ENCODE results near the gene ZNF521.

ZNF521 gene

DNA sequence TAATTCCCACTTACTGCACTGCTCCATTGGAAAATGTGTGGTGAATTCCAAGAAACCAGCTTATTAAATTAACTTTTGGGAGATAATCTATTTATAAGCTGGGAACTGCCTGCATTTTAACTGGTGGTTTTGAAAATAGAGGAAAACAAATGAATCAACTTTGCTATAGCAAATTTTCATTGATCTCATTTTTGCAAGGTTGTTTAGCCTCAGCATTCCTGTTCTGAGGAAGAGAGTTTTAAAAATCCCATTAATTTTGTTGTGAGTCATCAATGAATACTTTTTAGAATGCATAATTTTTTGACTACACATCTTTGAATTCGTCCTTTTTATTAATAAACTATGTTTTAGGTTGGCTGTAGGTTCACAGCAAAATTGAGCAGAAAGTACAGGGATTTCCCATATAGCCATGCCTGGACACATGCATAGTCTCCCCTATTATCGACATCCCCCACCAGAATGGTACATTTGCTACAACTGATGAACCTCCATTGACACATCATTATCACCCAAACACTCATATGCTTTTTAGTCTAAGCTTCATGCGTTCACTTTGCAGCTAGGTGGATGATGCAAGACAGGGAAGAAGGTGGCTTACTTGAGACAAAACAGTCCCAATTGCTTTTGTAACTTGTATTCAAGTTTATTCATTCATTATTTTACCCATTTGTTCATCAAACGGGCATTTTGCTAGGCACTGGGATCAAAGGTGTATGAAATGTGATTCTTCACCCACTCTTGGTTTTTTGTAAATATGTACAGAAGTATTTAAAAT lies 106.9 kb downstream of the ZNF521 start:
- DNase-seq = no peak

DNA sequence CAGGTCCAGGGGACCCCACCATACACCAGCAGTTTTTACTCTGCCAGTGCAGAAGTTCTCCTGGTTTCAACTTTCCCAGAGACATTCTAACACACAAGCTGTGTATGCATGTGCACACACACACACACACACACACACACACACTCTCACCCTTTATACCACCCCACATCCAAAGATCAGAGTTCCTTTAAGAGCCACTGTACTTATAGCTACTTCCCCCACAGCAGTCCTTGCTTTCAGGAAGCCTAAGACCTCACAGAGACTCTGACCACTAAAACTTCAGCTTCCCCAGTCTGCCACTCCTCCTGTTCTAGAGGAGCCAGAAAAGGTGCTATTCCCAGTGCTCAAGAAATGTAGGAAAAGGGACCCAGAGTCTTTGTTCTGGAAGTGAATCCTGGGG lies 107.8 kb downstream of the ZNF521 start:
- DNase-seq = no peak

DNA sequence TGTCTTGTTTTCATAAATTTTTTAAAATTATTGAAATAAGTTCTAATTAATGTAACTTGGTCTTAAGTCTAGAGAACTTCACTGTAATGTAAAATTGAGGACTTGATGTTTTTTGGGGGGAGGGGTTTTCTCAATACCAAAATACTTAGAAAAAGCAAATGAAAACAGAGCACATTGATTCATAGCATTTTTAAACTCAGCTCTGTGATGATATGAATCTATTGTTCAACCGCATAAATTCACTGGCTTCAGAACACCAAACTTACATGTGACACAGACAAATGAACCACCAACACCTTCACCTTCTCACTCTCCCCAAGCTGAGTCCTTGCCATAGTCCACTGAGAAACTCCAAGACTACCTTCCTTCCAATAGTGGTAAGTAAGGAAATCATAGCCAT lies 108.2 kb downstream of the ZNF521 start:
- DNase-seq = no peak

DNA sequence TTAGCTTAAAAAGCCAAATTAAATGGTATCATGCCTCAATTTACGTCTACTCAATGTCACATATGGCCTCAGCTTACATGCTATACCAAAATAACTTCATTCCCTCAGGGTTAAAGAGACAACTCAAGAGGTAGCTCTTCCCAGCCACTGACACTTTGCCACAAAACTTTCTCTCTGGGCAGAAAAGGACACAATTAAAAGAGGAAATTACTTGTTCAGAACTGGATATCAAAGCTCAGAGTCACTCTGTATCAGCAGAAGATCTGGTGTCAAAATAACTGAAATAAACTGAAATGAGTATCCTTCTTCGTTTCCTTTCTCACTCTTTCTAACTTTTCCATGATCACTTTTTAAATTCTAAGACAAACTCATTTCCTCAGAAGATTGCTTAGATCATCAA lies 108.7 kb downstream of the ZNF521 start:
- DNase-seq = no peak

DNA sequence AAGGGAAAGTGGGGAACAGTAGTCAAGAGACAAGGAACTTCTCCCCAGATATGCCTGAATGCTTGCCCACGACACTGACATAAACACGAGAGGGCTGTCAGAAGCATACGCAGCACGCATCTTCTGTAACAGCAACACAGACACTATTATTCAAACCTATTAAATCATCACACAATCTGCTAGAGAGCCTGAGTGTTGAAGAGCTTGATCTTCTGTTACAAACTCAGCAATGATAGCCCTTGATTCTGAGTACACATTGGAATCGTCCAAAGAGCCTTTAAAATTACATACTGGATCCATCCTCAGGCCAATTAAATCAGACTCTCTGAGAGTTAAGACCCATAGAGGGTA lies 111.6 kb downstream of the ZNF521 start:
- no peak for DNase-seq

DNA sequence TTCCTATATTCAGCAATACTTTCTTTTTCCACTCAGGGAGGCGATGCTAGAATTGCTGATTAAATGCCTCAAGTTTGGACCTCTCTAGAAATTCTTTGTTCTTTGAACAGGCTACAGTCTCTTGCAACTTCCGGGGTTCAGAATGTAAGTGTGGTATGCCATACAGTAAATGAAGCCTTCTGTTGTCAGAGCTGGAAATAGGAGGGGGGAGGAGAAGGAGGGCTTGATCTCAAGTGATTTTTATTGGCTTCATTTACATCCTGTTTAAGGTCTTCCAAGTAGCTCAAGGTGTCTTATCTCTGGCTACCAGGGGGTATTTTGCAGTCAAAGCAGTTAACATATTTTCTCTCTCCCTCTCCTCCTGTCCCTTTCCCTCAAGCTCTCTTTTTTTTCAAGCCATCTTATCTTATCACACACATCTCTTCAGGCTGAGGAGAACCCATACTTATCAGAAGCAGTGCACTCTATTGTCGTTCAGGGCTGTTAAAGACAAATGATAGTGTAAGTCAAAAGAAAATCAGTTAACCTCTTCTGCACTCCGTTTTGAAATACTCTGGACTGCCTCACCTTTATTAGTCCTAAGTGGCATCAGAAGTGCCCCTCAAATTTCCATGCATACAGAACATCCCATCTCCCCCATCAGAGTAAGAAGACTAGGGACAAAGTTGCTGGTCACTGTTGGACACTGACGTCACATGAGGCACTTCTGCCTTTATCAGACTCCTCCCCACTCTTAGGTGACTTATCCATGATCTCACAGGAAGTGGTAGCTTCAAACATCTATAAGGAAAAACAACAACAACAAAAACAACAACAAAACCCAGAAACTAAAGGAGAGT lies 112.2 kb downstream of the ZNF521 start:
- no peak for DNase-seq

DNA sequence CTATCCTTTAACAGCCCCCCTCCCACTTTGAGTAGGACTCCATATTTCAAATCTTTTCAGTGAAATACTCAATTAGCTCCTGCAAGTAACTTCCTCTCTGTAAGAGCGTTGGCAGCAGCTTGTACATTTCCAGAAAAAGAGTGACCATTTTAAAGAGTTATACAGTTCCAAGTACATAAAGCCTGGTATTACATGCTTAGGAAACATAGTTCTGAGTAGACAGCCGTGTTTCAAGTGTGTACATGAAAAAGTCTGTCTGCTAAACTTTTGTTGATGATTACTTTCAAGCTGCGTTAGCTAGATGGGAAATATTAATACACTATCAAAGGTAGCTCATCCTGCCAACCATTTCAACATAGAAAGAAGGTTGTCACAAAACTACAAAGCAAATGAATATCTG lies 112.8 kb downstream of the ZNF521 start:
- DNase-seq = no peak

DNA sequence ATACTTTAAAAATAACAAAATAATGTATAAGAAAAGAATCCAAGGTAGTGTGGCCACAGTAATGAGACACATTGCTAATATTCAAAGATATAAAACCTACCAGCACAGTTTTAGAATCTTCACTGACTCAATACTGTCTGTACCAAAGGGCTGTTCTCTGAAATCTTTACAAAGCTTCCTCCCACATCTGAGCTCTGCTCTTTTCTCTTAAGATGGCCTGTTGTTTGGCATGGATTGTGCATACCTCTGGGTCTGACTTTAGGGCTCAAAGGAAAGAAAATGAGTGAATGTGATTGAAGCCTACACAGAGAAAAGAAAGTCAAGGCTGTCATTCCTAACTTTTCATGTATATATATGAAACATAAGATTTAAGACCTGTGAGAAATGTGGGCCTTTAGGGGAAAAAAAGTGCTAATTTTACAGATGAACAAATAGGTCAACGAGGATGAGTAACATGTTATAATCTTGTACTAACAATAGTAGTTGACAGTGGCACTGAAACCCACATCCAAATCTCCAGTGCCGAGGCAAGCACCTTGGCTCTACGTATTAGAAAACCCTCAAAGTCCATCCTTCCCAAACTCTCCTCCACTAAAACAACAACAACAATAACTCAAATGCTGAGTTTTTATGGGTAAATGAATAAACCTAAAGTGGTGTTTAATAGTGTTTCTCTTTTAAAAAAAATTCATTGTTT lies 114.2 kb downstream of the ZNF521 start:
- DNase-seq = no peak

DNA sequence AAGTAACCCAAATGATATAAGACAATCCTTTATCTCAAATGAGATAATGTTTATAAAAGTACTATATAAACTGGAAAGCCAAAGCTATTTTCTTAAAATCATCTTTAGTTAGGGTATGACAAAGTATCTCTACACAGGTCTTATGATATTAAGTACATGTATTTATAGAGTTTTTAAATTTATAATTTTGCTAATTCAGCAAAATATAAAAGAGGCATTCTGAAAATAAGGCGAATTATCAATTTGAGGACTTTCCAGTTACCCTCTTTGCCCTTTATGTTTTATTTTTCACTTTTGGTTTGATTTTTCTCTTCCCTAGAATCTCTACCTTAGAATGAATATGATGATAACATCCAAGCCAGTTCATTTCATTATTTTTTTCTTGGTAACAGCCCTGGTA lies 115.2 kb downstream of the ZNF521 start:
- no peak for DNase-seq

DNA sequence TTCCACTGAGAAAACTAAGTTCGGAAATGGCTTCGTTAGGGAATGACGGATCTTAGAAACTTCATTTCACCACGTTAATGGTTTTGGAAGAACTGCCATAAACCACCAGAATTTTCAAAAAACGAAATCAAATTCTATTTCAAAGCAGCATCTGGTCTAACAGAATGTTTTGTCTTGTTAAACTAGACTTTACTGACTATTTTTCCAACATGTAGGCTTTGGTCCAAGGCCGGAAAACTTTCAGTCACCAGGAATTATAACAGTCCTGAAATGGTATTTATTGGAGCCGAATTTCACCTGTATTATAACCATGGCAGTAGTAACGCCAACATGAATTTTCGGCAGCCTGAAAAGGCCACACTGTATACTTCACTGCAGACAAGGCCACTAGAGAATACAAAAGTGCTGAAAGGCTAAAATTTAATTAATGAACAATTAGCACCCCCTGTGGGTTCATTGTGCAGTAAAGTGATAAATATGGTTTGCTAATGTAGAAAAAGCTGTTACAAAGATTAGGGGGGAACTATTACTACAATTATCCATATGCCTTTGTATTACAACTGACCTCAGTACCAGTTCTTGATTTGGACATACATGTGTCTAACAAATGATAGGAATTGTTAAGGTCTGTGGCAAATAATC lies 116.4 kb downstream of the ZNF521 start:
- no peak for DNase-seq

DNA sequence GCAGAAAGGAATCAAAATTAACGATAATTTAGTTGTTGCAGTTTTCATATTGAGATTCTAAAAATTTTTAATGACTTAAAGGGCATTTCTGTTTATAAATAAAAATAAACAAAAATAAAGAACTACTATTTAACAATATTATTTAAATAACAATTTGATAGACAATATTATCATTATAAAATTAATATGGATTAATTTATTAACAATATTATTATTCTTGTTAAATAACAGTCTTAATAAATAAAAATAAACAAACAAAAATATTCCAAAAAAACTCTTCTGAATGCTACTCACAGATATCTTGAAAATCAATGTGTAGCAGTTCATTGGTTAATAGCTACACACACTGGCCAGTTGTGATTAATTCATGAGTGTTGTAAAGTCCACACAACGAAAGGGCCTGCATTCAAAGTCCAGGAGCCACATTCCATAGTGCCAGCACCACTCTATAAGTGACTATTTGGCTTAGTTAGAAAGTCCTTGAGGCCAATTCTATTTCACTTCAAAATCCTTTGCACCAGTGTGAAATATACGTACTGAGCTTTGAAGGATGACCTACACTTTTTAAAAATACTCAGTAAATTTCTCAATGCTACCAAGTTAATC lies 117.1 kb downstream of the ZNF521 start:
- no peak for DNase-seq

DNA sequence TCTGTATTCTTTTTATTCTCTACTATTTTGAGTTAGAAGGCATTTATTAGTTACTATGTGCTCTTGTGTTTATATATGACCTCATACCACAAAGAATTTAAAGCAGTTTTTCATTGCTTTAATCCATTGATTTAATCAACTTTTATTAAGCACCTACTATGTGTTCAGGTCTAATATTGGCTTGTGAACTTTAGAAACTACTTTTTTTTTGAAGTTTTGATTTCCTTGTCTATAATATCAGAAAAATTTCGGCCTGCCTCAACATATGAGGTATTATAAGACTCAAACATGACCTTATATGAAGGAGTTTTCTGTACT lies 117.7 kb downstream of the ZNF521 start:
- DNase-seq = no peak

DNA sequence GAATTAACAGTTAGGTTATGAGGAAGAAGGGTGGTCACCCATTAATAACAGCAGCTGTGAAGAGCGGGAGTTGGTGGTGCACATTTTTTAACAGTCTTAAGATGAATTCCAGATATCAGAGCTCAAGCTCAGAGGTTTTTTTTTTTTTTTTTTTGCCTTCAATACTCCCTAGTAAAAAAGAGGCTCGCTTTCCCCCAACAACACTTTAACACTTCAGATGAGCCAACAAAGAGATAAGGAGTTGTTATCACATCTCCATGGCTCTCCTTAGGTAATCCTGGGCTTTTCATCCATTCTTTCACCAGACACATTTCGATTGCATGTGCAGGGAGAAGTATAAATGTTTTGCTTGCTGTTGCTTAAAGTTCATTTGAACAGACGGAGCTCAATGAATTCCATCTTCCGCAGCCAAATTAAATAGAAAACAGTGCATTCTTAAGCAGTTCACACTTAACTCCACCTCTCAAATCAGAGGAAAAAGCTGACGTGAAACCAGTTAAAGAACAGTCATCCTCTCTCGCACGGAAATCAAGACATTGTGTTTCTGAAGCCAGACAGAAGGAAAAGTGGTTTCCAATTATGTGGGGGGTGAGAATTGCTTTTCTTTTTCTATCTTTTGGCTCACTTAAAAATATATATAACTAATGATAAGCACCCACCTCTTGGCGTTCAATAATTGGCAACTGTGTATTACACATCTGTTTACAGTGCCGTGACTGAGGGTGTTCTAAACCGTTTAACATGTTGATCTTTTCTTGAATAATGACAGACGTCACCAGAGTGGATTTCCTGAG lies 118.2 kb downstream of the ZNF521 start:
- no peak for DNase-seq

DNA sequence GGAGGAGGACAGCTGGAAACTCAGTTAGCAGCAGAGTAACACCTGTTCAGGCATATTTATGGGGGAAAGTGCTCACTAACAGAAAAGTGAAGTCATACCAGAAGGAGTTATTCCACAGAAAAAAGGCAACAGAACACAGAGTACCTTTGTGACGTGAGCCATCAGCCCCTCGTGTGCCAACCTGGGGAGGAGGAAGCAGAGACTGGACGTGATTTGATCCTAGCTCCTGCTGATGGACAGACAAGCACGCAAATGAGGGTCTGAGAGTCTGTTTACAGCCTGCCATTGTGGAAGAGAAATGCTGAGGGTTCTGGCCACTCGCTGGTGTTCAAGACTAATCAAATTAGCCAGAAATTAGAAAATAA lies 120.7 kb downstream of the ZNF521 start:
- no peak for DNase-seq

DNA sequence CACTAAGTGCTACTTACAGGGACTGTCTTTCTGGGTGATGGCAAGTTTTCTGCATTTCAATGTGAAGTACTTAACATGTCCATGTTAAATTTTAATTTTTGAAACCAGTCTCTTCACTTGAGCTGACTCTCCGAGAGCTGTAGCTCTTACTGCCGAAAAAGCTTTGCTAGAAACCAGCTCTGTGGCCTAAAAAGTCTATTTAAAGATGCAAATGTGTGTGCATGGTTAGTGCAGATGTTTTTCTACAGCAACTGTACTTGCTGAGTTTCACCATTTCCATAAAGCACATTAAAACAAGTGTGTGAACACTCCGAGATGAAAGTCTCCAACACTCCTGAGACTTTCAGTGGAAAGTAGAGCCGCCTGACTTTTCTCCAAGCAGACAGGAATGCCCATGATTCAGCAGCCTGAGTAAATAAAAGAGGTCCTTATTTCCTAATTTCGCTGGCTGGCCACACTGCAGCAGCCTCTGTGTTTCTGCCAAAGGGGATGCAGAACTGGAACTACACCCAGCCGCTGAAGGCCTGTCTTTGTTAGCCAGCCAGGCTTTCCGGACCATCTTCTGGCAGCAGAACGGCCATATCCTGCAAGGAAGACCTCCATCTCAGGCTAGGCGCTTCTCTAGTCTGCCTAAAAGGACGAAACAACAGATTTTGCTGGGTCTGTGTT lies 121.2 kb downstream of the ZNF521 start:
- DNase-seq = peak; percentile 94

DNA sequence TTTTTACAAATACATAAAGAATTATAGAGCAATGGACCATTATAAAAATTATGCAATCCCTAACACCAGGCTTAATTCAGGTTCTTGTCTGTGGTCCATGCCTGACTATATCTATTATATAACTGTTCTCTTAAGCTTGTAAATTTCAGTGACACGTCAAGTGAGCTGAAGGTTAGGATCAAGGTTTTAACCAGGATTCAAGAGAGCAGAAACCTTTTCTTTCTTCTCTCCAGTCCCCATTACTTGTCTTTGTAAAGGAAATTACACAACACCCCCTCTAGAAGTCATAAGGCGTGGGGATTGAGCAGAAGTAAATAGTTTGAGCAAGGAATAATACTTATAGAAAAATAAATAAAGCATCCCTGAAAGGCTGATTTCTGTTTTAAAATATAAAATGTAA lies 122.0 kb downstream of the ZNF521 start:
- DNase-seq = no peak

DNA sequence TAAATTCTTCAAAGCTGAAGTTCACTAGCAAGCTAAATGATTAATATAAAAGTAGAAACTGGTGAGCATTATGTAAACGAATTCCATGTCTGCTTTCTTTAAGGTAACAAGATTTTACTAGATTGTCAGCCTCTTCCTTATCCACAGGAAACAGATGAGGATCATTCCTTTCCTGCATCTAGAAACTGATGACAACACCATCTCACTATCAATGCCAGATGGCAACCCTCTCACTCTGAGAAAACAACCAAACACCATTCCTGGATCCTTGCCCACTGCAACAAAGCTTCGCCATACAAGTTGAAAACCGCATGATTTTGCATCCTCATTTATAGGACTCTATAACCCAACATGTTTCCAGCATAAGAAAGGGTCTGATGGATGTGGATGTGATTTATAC lies 122.9 kb downstream of the ZNF521 start:
- DNase-seq = no peak

DNA sequence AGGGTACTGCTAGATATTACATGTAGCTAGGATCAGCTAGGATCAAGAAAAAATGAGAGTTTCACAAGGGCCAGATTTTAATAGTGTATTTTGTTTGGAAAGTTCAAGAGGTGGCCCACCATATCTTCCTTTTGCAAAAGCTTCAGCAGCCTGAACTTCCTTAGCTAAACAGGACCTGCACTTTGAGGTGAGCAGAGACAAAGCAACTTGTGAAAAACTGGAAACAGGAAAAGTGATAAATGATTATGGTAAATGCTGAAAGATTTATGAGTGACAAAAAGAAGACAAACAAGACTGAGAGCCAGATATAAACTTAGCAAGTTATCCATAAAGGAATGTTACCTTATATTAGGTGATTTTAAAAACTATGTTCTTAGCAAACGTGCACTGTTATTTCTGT lies 123.6 kb downstream of the ZNF521 start:
- no peak for DNase-seq

DNA sequence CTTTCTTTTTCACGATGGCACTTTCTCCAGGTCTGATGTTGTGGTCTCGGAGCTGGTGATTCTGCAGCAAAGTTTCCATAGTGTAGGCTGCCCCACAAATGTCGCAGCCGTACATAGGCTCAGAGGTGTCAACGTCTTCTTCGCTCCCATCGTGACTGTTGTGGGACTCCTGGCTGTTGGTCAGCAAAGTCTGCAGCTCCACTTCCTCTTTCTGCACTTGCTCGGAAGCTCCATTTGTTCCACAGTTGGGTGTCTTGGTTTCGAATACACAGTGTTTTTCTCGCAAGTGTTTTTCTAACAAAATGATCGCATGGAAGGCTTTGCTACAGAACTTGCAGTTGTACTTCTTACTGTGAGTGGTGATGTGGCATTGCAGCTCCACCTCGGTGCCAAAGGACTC lies 126.8 kb downstream of the ZNF521 start:
- no peak for DNase-seq

DNA sequence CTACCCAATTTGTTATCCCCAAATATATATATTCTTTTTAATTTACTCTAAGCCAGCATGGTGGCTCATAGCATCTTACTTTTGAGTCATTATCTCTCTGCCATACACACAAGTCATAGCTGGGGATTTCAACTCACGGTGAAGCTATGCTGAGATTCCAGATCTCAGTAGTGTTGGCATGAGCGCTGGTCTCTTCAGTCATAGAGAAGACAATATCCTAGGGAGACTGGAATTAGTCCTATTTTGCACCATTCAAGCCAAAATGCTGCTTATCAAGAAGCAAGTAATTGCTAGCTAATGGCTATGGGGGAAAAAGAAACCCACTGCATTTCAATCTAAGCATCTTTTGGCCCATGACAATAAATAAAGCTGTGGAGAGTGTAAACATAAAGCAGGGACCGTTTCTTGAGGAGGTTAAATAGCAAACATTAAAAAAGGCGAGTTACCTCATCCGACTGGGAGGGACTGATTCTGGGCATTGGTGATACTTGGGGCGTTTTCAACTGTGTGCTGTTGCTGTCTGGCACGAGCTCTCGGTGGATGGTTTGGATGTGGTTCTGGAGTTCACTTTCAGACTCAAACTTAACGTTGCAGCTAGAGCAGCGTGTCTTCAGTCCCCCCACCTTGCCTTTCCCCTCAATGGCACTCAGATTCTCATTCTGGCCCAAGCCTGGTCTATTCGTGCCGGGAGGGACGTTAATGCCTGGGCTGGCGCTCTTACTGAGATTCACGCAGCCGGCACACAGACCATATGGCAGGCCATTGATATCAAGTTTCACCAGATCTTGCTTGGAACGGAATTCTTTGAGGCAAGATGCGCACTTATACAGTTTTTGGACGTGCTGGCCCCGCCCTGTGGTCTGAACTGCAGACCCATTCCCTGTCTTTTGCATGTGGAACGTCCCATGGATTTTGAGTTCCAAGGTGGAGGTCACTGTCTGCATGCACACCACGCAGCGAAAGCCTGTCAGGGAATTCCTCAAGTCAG lies 127.8 kb downstream of the ZNF521 start:
- no peak for DNase-seq

DNA sequence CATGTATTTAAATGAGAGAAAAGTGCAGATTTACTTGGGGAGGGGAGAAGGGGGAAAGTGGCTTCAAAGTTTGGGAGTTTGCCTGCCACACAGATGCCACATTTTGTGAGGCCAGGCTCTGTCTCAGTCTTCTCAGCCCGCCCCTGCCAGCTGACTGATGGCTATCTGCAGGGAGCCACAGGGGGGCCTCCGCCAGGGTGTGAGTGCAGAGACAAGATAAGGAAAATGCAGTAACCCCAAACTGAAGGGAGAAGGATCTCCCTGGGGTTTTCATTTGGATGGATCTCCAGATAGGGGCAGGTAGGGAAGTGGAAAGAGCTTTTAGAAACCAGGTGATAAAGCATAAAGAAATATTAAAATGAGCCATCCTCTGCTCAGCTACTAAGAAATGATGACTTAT lies 128.8 kb downstream of the ZNF521 start:
- DNase-seq = no peak
